Activated T-cell treated with anti-CD3 and anti-CD28 coated beads for 1 hour (primary cell): ENCODE measurements around the gene TBC1D23.
"Not testable (repeated sequence)": the region's sequence is repeated elsewhere in the genome, so short reads cannot be mapped to it uniquely, and the experiment has no call there.

Experiments
- DNase-seq: peaks from one replicate; pipeline ENCODE4 v3.0.0-alpha.2; 2020; ENCODE audit warnings: low read depth

Gene TBC1D23

DNA sequence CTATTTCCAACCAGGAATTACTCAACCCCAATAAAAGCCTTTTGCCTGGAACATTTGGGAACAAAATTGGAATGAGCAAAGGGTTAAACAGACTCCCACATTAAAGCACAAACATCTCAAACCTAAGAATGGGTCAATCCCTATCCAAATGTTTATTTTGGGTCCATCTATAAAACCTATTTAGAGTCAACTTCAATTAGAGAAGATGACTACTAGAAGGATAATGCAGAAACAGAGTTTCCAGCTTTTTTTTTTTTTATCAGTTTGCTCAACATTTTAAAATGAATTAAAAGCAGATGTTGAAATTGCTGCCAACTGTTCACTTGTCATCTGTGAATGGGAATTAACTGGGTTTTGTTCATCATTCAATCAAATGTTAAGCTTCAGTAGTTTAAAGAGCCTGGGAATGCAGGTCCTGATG lies 4.1 kb upstream of the TBC1D23 start:
- no peak for DNase-seq

DNA sequence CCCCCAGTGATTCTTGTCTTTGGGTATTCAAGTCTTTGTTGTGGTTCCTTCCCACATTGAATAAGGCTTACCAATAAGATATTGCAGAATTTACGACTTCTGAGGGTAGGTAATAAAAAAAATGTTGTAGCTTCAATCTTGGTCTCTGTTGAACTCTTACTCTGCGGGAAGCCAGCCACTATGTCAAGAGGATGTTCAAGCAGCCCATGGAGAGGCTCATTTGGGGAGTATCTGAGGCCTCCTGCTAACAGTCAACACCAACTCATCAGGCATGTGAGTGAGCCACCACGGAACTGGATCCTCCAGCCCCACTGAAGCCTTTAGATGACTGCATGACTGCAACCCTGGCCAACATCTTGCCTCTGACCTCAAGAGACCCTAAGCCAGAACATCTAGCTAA lies 3.2 kb upstream of the TBC1D23 start:
- DNase-seq = no peak

DNA sequence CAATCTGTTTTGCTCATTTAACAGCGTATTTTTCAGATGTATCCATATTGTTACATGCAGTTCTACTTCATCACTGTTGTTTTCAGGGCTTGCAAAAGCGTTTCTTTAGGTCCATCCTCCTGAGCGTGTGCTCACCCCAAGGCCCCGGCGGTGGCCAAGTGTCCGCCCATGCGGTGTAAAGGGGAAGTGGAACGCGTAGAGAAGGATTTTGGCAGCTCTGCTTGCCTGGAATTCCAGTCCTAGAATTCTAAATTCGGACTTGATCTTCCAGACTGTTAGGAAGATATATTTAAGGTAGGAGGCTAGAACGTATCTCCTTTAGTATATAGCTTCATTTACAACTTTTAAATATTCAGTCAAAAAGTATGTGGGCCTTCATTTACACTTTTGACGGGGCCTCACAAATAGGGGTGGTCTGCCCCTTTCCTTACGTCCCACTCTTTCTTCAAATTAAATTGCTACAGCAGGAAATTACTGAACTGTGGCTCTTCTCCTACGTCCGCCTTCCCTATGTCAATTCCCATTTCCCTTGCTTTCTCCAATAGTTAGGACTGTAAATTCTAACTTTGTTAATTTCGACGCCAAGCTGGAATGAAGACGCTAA lies 609 bp upstream of the TBC1D23 start:
- no peak for DNase-seq

DNA sequence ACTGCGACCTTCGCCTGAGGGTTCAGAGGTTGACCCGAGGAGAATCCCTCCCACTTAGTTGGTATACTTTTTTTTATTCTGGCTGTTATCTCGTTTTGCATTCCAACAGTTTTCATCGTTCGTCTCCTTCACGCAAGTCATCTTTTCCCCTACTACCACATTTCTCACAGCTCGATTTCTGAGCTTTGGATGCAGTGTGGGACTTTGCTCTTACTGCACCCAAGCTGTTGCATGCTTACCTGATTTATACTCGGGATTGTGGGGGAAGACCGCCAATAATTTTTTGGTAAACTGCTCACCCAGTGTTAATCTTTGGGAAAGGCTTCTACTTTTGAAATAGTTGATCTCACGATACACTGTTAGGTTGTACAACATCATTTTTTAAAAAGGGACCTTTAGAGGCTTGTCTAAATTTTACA lies 702 bp downstream of the TBC1D23 start:
- no peak for DNase-seq

DNA sequence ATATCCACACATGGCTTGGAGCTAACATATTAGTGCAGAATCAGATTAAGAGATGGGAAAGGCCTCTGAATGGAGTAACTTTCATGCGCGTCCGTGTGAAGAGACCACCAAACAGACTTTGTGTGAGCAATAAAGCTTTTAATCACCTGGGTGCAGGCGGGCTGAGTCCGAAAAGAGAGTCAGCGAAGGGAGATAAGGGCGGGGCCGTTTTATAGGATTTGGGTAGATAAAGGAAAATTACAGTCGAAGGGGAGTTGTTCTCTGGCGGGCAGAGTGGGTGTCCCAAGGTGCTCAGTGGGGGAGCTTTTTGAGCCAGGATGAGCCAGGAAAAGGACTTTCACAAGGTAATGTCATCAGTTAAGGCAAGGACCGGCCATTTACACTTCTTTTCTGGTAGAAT lies 2.1 kb downstream of the TBC1D23 start:
- not testable (repeated sequence) for DNase-seq

DNA sequence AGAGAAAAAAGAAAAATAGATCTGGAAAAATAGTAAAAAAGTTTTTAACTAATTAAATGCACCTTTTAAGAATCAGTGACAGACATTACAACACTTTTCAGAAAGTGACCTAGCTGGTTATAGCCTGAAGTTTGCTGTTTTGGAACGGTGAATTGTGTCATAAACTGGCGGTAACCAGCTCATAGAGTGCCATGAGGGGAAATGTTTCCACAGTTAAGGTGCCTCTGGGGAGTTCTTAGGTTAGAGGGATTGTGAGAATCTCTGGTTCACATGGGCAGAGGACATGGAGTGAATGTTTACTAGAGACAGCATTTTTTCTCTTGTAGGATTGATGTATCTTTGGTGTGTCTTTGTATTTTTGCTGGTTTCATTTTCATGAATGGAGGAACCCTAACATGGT lies 2.8 kb downstream of the TBC1D23 start:
- no peak for DNase-seq

DNA sequence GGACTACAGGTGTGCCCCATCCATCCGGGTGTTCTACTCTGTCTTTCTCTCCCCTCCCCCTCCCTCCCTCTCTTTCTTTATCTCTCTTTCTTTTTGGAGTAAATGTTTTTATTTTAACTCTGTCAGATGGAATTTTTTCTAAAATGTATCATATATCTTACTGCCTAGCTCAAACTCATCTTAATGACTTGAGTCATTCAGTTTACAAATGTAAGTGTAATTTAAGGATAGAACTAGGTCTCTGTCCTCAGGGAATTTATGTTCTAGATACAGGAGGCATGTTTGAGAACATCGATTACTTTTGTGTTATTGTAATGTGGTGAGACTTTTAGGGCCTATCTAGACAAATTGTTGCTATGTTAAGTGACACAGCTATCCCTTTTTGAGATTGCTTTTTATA lies 3.5 kb downstream of the TBC1D23 start:
- DNase-seq = no peak

DNA sequence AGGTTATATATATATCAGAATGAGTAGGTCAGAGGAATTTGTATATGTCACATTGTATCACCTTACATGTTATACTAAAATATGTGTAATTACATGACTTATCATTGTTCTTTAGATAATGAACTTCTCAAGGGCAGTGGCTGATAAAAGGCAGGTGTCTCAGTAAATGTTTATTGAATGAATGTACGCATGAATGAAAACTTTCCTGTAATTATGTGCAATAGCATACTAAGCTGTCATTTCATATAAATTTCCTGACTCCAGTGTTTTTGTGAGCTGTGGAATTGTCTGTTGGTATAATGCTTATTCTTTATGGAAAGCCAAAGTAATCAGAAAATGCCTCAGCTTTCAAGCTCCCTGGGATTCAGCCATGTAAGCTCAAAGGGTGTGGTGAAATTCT lies 4.2 kb downstream of the TBC1D23 start:
- DNase-seq = no peak

DNA sequence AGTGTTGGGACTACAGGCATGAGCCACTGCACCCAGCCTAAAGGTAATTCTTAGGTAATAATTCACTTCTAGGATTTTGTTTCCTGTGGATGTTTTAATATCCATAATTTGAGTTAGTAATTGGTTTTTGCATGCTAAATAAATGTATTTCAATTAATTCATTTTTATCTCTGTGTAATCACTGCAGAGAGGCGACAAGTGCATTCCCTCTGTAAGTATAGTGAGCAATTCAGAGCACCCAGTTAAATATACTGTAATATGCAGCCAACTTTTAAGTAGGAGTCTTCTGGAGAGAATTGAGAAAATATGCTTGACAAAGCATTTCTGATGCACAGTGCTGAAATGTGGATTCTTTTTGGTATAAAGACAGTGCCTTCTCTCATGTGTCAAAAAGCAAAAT lies 5.7 kb downstream of the TBC1D23 start:
- no peak for DNase-seq

DNA sequence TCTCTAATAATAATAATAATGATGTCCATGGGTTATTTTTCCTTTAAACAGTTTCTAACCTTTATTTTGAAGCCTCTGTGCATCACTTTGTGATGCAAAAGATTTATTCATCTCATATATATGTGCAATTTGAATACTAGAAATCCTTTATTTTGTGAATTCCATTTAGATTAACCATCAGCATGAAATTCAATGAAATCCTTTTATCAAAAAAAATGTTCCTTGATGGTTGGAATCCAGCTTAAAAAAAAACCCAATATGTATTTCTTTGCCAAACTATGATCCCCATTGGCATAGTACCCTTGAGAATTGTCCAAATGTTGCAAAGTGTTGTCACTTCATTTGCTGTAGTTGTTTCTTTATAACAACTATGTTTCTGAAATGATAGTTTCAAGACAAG lies 7.4 kb downstream of the TBC1D23 start:
- DNase-seq = no peak

DNA sequence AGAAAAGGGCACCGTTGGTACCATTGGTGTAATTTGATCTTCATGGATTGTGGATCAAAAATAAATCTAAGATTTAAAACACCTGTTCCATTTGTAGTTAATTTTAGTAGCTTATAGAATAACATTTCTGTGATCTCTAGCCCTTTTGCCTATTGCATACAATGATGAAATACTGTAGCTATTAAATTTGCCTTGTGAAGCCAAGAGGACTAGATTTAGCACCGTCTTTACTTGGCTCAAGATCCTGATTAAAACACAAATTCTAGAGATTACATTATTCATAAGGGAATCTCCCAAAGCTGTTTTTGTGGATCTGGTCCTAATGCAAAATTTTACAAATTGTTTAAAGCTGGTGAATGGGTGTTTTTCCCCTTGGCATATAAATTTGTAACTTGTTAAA lies 8.2 kb downstream of the TBC1D23 start:
- no peak for DNase-seq

DNA sequence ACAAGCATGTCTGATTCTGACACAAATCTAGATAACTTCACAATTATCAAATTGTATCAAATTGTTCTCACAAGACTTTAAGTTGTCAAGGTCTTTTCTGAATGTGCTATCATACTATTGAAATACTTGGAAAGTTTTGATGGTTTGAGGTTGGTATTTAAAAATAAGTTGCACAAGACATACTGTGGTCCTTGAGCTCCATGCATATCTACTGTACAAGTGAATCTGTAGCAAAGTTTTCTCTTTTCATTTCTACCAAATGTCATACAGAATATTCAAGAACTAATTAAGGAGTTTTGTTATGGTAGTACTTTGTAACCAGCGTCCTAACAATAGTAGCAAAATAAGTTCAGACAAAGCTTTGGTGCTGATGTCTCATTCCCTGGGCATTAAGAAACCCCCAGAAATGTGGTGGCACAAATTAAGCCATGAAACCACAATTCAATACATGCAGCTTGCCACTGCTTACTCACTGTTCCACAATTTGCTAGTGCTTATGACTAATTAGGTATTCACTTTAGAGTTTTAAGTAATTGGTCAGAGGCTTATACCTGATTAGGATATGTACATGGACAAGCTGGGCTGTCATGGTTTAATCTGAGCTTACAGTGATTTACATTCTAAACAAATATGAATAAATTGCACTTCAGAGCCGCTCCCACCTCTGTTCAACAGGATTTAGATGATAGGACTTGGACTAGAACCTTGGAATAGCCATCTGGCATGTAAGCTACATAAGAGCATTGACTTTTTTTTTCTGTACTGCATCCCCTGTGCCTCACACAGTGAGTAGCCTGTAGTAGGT lies 8.8 kb downstream of the TBC1D23 start:
- DNase-seq = no peak

DNA sequence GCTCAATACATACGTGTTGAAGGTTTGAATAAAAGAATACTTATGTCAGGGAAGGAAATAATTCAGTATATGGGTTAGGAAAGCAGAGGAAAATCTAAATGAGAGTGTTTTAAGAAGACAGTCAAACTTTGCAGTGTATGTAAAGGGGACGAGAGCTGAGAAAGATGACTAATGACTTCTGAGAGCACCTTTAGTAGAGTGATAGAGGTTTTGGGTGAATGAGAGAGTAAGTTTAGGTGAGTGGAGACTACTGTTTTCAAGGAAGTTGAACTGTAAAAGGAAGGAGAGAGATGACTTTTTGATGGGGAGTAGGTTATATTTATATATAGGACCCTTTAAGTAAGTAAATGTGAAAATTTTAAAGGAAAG lies 9.4 kb downstream of the TBC1D23 start:
- no peak for DNase-seq

DNA sequence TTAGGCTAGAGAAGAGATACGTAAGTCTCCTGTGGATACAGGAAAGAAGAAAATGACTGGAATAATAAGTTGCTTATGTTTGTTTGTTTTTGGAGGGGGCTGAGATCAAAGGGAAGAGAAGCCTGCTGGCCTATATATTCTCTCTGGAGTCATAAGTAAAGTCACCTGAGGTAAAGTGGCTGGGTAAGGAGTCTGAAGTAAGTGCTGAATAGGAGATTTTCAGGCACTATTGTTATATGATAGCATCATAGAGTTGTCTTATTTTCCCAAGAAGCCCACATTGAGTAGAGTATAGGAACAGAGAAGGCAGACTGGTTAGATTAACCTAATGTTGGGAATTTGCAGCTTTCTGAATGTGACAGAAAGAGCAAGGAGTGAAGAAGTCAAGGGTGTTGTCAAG lies 10.7 kb downstream of the TBC1D23 start:
- no peak for DNase-seq

DNA sequence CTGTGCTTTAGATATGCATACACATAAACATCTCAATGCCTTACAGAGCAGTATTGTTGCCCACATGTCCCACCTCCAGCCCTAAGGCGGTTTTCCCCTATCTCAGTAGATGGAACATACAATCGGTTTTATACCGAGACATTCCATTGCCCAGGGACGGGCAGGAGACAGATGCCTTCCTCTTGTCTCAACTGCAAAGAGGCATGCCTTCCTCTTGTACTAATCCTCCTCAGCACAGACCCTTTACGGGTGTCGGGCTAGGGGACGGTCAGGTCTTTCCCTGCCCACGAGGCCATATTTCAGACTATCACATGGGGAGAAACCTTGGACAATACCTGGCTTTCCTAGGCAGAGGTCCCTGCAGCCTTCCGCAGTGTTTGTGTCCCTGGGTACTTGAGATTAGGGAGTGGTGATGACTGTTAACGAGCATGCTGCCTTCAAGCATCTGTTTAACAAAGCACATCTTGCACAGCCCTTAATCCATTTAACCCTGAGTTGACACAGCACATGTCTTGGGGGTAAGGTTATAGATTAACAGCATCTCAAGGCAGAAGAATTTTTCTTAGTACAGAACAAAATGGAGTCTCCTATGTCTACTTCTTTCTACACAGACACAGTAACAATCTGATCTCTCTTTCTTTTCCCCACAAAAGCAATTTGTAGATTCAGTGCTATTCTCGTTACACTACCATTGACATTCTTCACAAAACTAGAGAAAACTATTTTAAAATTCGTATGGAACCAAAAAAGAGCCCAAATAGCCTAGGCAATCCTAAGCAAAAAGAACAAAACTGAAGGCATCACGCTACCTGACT lies 12.2 kb downstream of the TBC1D23 start:
- DNase-seq = not testable (repeated sequence)

DNA sequence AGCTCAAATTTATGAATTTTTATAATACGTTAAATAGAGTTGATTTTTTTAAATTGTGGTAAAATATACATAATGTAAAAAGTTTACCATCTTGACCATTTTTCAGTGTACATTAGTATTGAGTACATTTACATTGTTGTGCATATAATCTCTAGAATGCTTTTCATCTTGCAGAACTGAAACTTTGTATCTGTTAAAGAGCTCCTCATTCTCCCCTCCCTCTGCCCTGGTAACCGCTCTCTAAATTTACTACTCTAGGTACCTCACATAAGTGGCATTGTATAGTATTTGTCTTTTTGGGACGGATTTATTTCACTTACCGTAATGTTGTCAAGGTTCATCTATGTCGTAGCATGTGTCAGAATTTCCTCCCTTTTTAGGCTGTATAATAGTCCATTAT lies 13.6 kb downstream of the TBC1D23 start:
- DNase-seq = no peak

DNA sequence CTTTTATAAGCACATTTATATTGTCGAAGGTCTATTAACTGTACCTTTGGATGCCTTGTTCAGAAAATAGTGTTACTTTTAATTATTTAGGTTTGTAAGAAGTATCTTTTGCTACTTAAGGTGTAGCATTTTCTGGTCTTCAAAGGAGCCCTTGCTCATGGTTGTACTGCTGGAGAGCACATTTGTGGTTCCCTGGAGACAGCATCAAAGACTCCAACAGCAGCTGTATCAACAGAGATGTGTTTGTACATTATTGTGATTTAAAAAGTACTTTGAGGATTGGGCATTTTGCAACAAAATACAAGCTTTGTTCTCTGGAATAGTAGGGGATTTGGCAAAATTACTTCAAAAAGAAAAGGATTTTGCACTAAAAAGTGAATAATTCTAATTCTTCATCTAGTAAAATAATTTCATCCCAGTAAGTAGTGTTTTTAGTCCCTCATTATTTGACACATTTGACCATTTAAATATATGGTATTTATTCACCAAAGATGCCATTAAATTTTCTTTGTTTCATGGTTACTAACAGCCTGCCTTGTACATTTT lies 16.5 kb downstream of the TBC1D23 start:
- DNase-seq = no peak

DNA sequence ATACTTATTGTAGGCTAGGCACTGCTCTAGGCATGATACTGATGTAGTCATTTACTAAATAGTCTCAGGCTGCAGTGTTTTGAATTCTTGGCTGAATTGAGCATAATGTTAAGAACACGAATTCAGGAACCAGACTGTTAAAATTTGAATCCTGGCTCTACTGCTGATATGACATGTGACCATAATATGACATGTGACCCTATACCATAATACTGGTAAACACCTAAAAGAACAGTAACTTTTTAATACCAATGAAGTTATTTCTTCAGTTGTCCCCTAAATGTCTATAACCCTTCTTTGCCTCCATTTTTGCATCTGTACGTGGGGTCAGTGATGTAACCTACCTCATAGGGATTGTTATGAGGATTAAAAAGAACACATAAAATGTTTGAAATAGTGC lies 18.1 kb downstream of the TBC1D23 start:
- no peak for DNase-seq

DNA sequence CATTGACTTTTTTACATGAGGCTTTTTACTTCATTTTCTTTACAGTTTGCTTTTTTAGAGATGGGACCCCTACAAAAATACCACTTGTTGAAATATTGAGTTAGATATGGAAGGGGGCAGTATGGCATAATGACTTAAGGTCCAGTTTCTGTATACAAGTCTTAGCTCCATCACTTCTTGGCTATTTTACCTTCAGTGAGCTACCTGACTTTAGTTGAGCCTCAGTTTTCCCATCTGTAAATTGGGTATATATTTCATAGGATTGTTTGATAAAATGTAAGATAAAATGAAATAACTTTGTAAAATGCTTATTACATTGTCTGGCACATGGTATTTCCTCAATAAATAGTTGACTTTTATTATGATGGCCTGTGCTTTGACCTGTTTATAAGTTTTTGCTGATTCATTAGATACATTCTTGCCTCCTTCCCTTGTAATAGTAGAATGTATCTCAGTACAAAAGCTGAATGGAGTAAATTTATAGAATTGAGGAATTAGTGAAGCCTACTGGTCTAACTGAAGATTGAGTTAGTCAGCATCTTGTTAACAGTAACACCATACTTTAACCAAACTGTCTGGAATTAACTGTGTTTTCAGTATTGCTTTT lies 27.6 kb downstream of the TBC1D23 start:
- DNase-seq = no peak

DNA sequence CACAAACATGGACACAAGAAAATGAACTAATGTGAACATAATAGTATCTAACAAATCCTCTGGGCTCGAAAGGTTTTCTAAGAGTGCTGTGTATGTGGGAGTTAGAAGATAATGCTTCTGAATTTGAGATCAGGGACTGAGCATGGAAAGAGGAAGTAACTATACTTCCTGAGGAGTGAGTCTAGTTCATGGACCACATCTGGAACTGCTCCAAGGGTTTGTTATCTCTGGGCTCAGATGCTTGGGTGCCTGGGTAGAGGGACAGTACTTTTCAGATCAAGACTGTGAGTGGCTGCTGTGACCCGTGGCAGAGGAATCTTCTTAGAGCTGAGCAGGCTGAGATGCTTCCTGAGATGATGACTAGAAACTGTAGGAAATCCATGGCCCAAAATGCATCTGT lies 28.5 kb downstream of the TBC1D23 start:
- DNase-seq = no peak

DNA sequence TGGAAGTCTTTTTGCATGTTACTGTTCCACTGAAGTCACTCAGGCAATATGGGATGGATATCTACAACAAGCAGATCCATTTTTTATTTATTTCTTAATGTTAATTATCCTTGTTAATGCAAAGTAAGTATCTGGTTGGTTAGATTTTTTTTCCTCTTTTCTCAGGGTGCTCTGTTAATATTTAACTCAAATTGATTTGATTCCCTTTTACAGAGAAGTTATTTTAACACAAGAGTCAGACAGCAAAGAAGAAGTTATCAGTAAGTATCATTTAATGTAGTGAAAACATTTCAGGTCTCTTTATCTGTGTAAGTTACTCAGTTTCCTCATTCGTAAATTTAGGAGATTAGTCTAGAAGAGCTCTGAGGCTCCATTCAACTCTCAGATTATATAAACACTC lies 34.3 kb downstream of the TBC1D23 start:
- no peak for DNase-seq

DNA sequence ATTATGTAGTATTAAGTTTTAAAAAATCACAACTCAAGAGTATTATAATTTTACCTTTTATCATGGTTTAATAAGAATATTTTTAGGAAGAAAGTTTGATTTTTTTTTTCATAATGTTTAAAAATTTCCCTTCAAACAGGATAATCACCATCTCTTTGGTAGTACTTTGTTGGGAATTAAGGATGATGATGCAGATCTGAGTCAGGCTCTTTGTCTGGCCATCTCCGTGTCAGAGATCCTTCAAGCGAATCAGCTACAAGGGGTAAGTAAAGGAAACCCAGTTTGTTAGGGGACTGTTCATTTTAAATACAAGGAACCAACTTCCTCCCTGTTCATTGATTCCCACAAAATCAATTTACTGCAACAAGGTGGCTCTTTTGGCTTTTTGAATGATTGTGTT lies 37.0 kb downstream of the TBC1D23 start:
- no peak for DNase-seq
